Lower leg skin (tissue), 4 donors: Measurements from ENCODE around the gene ARMH1. TPM values are rescaled to one million over a fixed set of nuclear protein-coding genes. Genes with fewer than 3 reads are reported as not detected.
"Not testable (repeated sequence)": the region's sequence is repeated elsewhere in the genome, so short reads cannot be mapped to it uniquely, and the experiment has no call there.

Experiments
- DNase-seq, 2 donors: peaks; one replicate each; pipeline ENCODE4 v3.0.0-alpha.2; 2019; ENCODE audit warnings: low spot score in 2 of 2
- H3K4me3 ChIP-seq: fragments of 200-600 bp; sonication (generic); 2 replicates; pipeline ENCODE4 v1.5.1; 2017; ENCODE audit warnings: mild to moderate bottlenecking, low read depth; ENCODE audit not compliant: poor library complexity, severe bottlenecking
- POLR2A ChIP-seq, 2 donors: fragments of 450-650 bp; IDR thresholded peaks; one replicate each; pipeline ENCODE4 v1.6.1; 2016 to 2017; ENCODE audit warnings: antibody characterized with exemption in 2 of 2, mild to moderate bottlenecking in 1 of 2, moderate library complexity in 1 of 2
- WGBS, 2 donors: methylation state at CpG; one replicate each; pipeline ENCODE4 v1.1.5; 2018; 5-methylcytosine and 5-hydroxymethylcytosine counted together
- intact Hi-C: fragments of 100-400 bp; cut with DNase I; formaldehyde crosslinking; loops from one replicate; pipeline ENCODE4 v1.15.0; 2023; ENCODE audit warnings: low total_unique reads
- total RNA-seq, 4 donors: library from RNA; depleted of rRNA; stranded (reverse); fragments of >200 nt; gene quantifications; one replicate each; pipeline ENCODE4 v1.1.0, GENCODE V29; 2016
- TF ChIP-seq, protein P1 (sequence below), 3 donors: fragments of 450-650 bp; IDR thresholded peaks; one replicate each; pipeline ENCODE4 v1.5.1; 2016; ENCODE audit warnings: antibody characterized with exemption in 3 of 3, mild to moderate bottlenecking in 3 of 3, moderate library complexity in 2 of 3

The ARMH1 gene
- total RNA-seq, 4 donors from 2014 or later: 2.7 TPM; not detected in 3

DNA sequence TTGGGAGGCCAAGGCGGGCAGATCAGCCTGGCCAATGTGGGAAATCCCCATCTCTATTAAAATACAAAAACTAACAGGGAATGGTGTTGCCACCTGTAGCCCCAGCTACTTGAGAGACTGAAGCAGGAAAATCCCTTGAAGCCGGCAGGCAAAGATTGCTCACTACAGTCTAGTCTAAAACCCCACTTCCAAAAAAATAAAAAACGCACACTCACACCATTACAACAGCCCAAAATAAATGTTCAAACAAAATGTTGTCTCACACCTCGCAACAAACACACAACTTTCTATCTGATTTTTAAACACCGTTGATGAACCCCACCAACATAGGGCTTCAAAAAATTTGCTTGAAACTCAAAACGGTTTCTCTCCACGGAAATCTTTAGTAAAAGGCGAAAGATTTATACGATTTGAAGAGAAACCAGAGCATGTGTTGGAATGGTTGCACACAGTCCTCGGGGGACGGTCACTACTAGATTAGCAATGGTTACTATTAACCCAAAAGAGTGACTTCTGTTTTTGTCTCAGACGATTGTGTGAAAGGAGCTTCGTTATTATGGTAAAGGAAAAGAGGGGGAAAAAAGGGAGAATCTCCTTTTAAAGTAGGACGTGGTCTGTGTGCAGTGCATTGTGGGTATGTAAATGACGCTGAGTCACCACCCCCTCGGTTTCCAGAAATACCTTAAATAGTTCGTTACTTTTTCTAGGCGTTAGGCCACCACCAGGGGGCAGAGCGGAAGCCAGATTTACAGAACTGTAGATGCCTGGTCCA lies 56.4 kb downstream of the ARMH1 start, which contains the start of gene RNU5D-1:
RNU5D-1 (minus strand) TSS at position 430 of the 772 bp plus-strand sequence.
- 0 to 1% methylated on average over 19 of the region's 19 CpGs for WGBS, 2 donors
- intact Hi-C loops: no loop called here

DNA sequence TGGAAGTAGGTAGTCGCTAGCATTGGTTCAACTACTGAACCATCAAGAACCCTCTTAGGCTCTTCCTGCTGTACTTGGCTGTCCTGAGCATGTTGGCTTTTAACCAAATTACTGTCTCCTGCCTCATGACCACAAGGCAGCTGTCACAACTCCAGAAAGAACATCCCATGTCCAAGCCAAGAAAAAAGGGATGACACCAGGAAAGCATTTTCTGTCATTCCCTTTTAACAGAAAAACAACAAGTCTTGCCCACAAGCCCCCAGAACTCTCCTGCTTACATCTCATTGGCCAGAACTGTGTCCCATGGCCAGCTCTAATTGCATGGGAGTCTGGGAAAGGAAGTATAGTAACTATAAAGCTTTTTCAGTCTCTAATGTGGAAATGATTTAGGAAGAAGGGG lies 58.9 kb downstream of the ARMH1 start:
- DNase-seq: peak in 1 of 2 donors; percentile 47
- WGBS, 2 donors: 54 to 55% methylated on average over 1 of the region's 1 CpG
- intact Hi-C loops: no loop called here
- H3K4me3 ChIP-seq: no peak overlapping the region
- no peak for TF ChIP-seq POLR2A (IDR thresholded peaks at IDR 0.05)
- TF ChIP-seq, protein P1, sequence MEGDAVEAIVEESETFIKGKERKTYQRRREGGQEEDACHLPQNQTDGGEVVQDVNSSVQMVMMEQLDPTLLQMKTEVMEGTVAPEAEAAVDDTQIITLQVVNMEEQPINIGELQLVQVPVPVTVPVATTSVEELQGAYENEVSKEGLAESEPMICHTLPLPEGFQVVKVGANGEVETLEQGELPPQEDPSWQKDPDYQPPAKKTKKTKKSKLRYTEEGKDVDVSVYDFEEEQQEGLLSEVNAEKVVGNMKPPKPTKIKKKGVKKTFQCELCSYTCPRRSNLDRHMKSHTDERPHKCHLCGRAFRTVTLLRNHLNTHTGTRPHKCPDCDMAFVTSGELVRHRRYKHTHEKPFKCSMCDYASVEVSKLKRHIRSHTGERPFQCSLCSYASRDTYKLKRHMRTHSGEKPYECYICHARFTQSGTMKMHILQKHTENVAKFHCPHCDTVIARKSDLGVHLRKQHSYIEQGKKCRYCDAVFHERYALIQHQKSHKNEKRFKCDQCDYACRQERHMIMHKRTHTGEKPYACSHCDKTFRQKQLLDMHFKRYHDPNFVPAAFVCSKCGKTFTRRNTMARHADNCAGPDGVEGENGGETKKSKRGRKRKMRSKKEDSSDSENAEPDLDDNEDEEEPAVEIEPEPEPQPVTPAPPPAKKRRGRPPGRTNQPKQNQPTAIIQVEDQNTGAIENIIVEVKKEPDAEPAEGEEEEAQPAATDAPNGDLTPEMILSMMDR (IDR thresholded peaks at IDR 0.05): no peak

More for the DNA sequence above, 56.4 kb downstream of the ARMH1 start, which contains the start of gene RNU5D-1:
- peak; percentile 95 to 99 for DNase-seq
- H3K4me3 ChIP-seq: no peak within 1 kb of the TSS
- TF ChIP-seq, protein P1 (IDR thresholded peaks at IDR 0.05): peak in 1 of 3 donors; percentile 81
- peak in 1 of 2 donors; percentile 36 for TF ChIP-seq POLR2A (IDR thresholded peaks at IDR 0.05)

DNA sequence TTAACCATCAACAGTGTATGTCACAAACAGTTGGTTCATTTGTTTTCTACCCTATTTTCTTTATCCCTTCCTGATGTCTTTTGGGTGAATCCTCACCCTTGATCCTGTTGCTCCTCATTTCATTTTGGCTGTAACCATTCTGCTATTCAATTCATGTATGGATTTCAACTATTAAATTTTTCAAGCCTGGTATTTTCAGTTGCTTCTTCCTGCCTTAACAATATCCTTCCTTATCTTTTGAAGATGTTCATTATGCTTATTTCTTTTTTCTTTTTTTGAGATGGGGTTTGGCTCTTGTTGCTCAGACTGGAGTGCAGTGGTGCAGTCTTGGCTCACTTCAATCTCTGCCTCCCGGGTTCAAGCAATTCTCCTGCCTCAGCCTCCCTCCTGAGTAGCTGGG lies 59.3 kb downstream of the ARMH1 start:
- 74 to 89% methylated on average over 1 of the region's 1 CpG for WGBS, 2 donors
- TF ChIP-seq, protein P1 (IDR thresholded peaks at IDR 0.05): no peak
- no peak for TF ChIP-seq POLR2A (IDR thresholded peaks at IDR 0.05)
- H3K4me3 ChIP-seq: no peak overlapping the region
- DNase-seq: no peak
- intact Hi-C loops: no loop called here

DNA sequence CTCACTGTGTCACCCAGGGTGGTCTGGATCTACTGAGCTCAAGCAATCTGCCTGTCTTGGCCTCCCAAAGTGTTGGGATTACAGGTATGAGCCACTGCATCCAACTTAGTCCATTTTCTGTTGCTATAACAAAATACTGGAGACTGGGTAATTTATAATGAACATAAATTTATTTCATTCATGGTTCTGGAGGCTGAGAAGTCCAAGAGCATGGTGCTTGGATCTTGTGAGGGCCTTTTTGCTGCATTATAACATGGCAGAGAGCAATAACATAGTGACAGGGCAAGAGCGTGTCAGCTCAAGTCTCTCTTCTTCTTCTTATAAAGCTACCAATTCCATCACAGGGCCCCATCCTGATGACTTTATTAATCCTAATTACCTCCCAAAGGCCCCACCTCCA lies 61.5 kb downstream of the ARMH1 start:
- DNase-seq: no peak
- no peak overlapping the region for H3K4me3 ChIP-seq
- WGBS, 2 donors: 96 to 100% methylated on average over 1 of the region's 1 CpG
- intact Hi-C loops: no loop called here
- TF ChIP-seq, protein P1 (IDR thresholded peaks at IDR 0.05): no peak
- TF ChIP-seq POLR2A (IDR thresholded peaks at IDR 0.05): no peak

DNA sequence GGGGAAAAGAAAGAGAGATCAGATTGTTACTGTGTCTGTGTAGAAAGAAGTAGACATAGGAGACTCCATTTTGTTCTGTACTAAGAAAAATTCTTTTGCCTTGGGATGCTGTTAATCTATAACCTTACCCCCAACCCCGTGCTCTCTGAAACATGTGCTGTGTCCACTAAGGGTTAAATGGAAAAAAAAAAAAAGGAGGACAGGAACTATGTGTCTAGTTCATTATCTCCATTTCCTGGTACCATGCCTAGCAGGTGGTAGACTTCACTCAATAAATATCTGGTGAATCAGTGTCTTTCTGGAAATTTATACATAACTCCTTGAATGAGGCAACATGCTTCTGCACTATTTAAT lies 64.4 kb downstream of the ARMH1 start:
- WGBS, 2 donors: 73 to 100% methylated on average over 1 of the region's 1 CpG
- intact Hi-C loops, H3K4me3 ChIP-seq, DNase-seq: not testable (repeated sequence)

DNA sequence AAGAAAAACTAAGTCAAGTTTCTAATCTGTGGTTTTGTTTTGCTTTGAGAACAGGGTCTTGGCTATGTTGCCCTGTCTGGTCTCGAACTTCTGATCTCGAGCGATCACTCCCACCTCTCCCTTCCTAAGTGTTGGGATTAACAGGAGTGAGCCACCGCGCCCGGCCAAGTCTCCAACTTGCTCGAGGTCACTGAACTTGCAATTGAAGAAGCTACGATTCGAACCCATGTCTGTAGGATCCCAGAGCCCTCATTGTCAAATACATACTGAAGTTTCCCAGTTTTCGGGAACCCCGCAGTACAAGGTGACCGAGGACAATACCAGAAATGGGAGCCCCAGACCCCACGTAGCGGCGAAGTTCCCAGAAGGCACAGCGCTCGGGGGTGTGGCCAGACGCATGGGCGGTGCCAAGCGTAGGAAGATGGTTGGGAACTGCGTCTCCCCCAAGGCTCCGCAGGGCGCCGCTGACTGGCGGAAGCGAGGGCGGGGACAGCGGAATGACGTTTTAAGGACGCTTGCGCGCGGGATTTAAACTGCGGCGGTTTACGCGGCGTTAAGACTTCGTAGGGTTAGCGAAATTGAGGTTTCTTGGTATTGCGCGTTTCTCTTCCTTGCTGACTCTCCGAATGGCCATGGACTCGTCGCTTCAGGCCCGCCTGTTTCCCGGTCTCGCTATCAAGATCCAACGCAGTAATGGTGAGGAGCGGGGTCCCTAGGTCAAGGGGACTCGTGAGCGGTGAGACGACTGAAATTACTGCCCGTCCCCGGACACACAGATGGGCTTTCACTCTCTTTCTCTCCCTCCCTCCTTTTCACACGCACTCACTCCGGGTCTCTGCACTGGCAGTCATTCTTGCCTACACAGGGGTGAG lies 65.0 kb downstream of the ARMH1 start, which contains the start of gene KIF2C:
KIF2C (plus strand) TSS at position 531 of the 872 bp plus-strand sequence; CDS start at position 627, 96 bp downstream.
- WGBS, 2 donors: 1% methylated on average over 53 to 57 of the region's 57 CpGs
- TF ChIP-seq POLR2A (IDR thresholded peaks at IDR 0.05): peak in 1 of 2 donors; percentile 61
- TF ChIP-seq, protein P1 (IDR thresholded peaks at IDR 0.05): no peak
- DNase-seq: peak; percentile 95 to 99
- peak within 1 kb of the TSS; percentile 29 for H3K4me3 ChIP-seq
- intact Hi-C loops: no loop called here
